Neural progenitor cell (in vitro differentiated cells): ENCODE data around the gene HSPB6. TPM values are rescaled to one million over a fixed set of nuclear protein-coding genes. Genes with fewer than 3 reads are reported as not detected.

Source experiments
- DNase-seq: peaks from one replicate; pipeline ENCODE4 v3.0.0-alpha.2; 2016; ENCODE audit warnings: low spot score
- H2AFZ ChIP-seq: fragments of 200-600 bp; sonication (generic); replicated peaks from 2 replicates; pipeline ENCODE4 v1.6.1; 2016; ENCODE audit warnings: antibody characterized with exemption
- H3F3A ChIP-seq: fragments of 200-600 bp; sonication (generic); 2 replicates; pipeline ENCODE4 v1.6.1; 2016; ENCODE audit warnings: antibody characterized with exemption, low read depth
- H3K27ac ChIP-seq: fragments of 200-600 bp; sonication (generic); 2 replicates; pipeline ENCODE4 v1.5.1; 2016; ENCODE audit warnings: mild to moderate bottlenecking
- H3K27me3 ChIP-seq: fragments of 200-600 bp; sonication (generic); 2 replicates; pipeline ENCODE4 v1.6.1; 2016; ENCODE audit warnings: mild to moderate bottlenecking, moderate library complexity
- H3K36me3 ChIP-seq: fragments of 200-600 bp; sonication (generic); 2 replicates; pipeline ENCODE4 v1.5.1; 2016
- H3K4me1 ChIP-seq: fragments of 200-600 bp; sonication (generic); 2 replicates; pipeline ENCODE4 v1.6.1; 2016; ENCODE audit warnings: mixed run types
- H3K4me2 ChIP-seq: fragments of 200-600 bp; sonication (generic); 2 replicates; pipeline ENCODE4 v1.6.1; 2016
- H3K4me3 ChIP-seq: fragments of 200-600 bp; sonication (generic); 2 replicates; pipeline ENCODE4 v1.5.1; 2016
- H3K79me2 ChIP-seq: fragments of 200-600 bp; sonication (generic); 2 replicates; pipeline ENCODE4 v1.6.1; 2016; ENCODE audit warnings: low read depth
- H3K9ac ChIP-seq: fragments of 200-600 bp; sonication (generic); 2 replicates; pipeline ENCODE4 v1.6.1; 2016
- H3K9me3 ChIP-seq: fragments of 200-600 bp; sonication (generic); 2 replicates; pipeline ENCODE4 v1.5.1; 2016; ENCODE audit warnings: low read depth
- H4K20me1 ChIP-seq: fragments of 200-600 bp; sonication (generic); 2 replicates; pipeline ENCODE4 v1.6.1; 2016; ENCODE audit warnings: low read depth
- H3K27ac Mint-ChIP-seq: 3 replicates; pipeline ENCODE4 v1.8.0; 2021; ENCODE audit warnings: mixed read lengths
- H3K27me3 Mint-ChIP-seq: 2 replicates; pipeline ENCODE4 v1.8.0; 2022; ENCODE audit warnings: low read depth, mild to moderate bottlenecking, inconsistent platforms, moderate library complexity, mixed read lengths; ENCODE audit not compliant: insufficient read depth
- H3K36me3 Mint-ChIP-seq: 3 replicates; pipeline ENCODE4 v1.8.0; 2021; ENCODE audit warnings: mixed read lengths
- H3K4me1 Mint-ChIP-seq: 3 replicates; pipeline ENCODE4 v1.8.0; 2021; ENCODE audit warnings: mixed read lengths
- H3K4me3 Mint-ChIP-seq: 3 replicates; pipeline ENCODE4 v1.8.0; 2021; ENCODE audit warnings: mild to moderate bottlenecking, moderate library complexity, mixed read lengths
- H3K9me3 Mint-ChIP-seq: 3 replicates; pipeline ENCODE4 v1.8.0; 2020; ENCODE audit warnings: mixed read lengths
- CTCF ChIP-seq: fragments of 200-600 bp; sonication (generic); IDR thresholded peaks from 2 replicates; pipeline ENCODE4 v1.5.1; 2017; ENCODE audit warnings: antibody characterized with exemption, mild to moderate bottlenecking
- EZH2 ChIP-seq: fragments of 200-600 bp; sonication (generic); IDR thresholded peaks from 2 replicates; pipeline ENCODE4 v1.6.1; 2017; ENCODE audit warnings: antibody characterized with exemption, mild to moderate bottlenecking, moderate library complexity
- EZH2phosphoT487 ChIP-seq: fragments of 200-600 bp; sonication (generic); IDR thresholded peaks from 2 replicates; pipeline ENCODE4 v1.6.1; 2017; ENCODE audit warnings: antibody characterized with exemption
- total RNA-seq: library from RNA; depleted of rRNA; stranded (reverse); fragments of >200 nt; gene quantifications from 2 replicates; pipeline ENCODE4 v1.2.3, GENCODE V29; 2015; ENCODE audit warnings: low replicate concordance

Gene HSPB6
- total RNA-seq, 1 donor from 2014 or later: not detected

GRCh38 chr19:35727956-35728706 lies 28.7 kb downstream of the HSPB6 start:
- no peak overlapping the region for H3K27ac Mint-ChIP-seq

GRCh38 chr19:35727053-35727955 lies 29.5 kb downstream of the HSPB6 start:
- peaks cover 11% of the 10 kb centered on the region for H3K27me3 Mint-ChIP-seq

More at GRCh38 chr19:35727956-35728706, 28.7 kb downstream of the HSPB6 start:
- no peak overlapping the region for H2AFZ ChIP-seq
- Mint-ChIP-seq H3K4me1 (no peaks in the 10 kb centered on the region), H3K27me3 (peaks cover 11% of the 10 kb centered on the region), H3K4me3 (no peak overlapping the region), H3K9me3 (no peaks in the 10 kb centered on the region), H3K36me3 (peaks cover 48% of the 10 kb centered on the region)
- DNase-seq: no peak
- no peaks in the 10 kb centered on the region for H3K9me3 ChIP-seq
- no peaks in the 10 kb centered on the region for H4K20me1 ChIP-seq
- H3K9ac ChIP-seq: no peak overlapping the region
- H3K27me3 ChIP-seq: no peaks in the 10 kb centered on the region
- H3K27ac ChIP-seq: no peak overlapping the region
- H3F3A ChIP-seq: no peaks in the 10 kb centered on the region
- H3K4me1 ChIP-seq: no peaks in the 10 kb centered on the region
- no peak overlapping the region for H3K4me3 ChIP-seq
- H3K36me3 ChIP-seq: no peaks in the 10 kb centered on the region
- H3K79me2 ChIP-seq: no peaks in the 10 kb centered on the region
- TF ChIP-seq EZH2 (no peak), CTCF (no peak), EZH2phosphoT487 (no peak)
- no peak overlapping the region for H3K4me2 ChIP-seq

GRCh38 chr19:35725216-35725861 lies 31.5 kb downstream of the HSPB6 start:
- H3K4me3 ChIP-seq: no peak overlapping the region
- no peaks in the 10 kb centered on the region for H3K9me3 Mint-ChIP-seq
- H3K4me2 ChIP-seq: no peak overlapping the region
- H3K4me1 Mint-ChIP-seq: no peaks in the 10 kb centered on the region
- no peaks in the 10 kb centered on the region for H3K4me1 ChIP-seq
- H3K27ac ChIP-seq: no peak overlapping the region
- H3K9me3 ChIP-seq: no peaks in the 10 kb centered on the region
- peaks cover 48% of the 10 kb centered on the region for H3K36me3 Mint-ChIP-seq
- H4K20me1 ChIP-seq: peaks cover 4% of the 10 kb centered on the region
- H3K36me3 ChIP-seq: no peaks in the 10 kb centered on the region
- H3F3A ChIP-seq: no peaks in the 10 kb centered on the region
- TF ChIP-seq EZH2 (no peak), CTCF (no peak), EZH2phosphoT487 (no peak)
- no peak overlapping the region for H3K9ac ChIP-seq
- peaks cover 12% of the 10 kb centered on the region for H3K27me3 Mint-ChIP-seq
- no peak overlapping the region for H2AFZ ChIP-seq
- peak overlapping the region; percentile 8 for H3K4me3 Mint-ChIP-seq
- no peaks in the 10 kb centered on the region for H3K79me2 ChIP-seq
- H3K27me3 ChIP-seq: no peaks in the 10 kb centered on the region
- DNase-seq: no peak
- H3K27ac Mint-ChIP-seq: no peak overlapping the region

More at GRCh38 chr19:35727053-35727955, 29.5 kb downstream of the HSPB6 start:
- H3K36me3 ChIP-seq: no peaks in the 10 kb centered on the region
- no peaks in the 10 kb centered on the region for H3K79me2 ChIP-seq
- H4K20me1 ChIP-seq: no peaks in the 10 kb centered on the region
- H3K36me3 Mint-ChIP-seq: peaks cover 51% of the 10 kb centered on the region
- no peak for DNase-seq
- H3K4me3 ChIP-seq: no peak overlapping the region
- H3K4me3 Mint-ChIP-seq: no peak overlapping the region
- no peak overlapping the region for H3K9ac ChIP-seq
- no peak overlapping the region for H3K27ac ChIP-seq
- H3F3A ChIP-seq: no peaks in the 10 kb centered on the region
- TF ChIP-seq CTCF: no peak
- TF ChIP-seq EZH2: no peak
- TF ChIP-seq EZH2phosphoT487: no peak
- no peak overlapping the region for H3K4me2 ChIP-seq
- no peaks in the 10 kb centered on the region for H3K4me1 Mint-ChIP-seq
- H3K9me3 Mint-ChIP-seq: no peaks in the 10 kb centered on the region
- no peaks in the 10 kb centered on the region for H3K27me3 ChIP-seq
- no peaks in the 10 kb centered on the region for H3K9me3 ChIP-seq
- H3K4me1 ChIP-seq: no peaks in the 10 kb centered on the region
- H2AFZ ChIP-seq: no peak overlapping the region
- no peak overlapping the region for H3K27ac Mint-ChIP-seq
